ENCODE results near the gene HTRA1.
A peak's percentile ranks its signal among the peaks of the same experiment; 100 is the strongest.

Gene HTRA1

DNA sequence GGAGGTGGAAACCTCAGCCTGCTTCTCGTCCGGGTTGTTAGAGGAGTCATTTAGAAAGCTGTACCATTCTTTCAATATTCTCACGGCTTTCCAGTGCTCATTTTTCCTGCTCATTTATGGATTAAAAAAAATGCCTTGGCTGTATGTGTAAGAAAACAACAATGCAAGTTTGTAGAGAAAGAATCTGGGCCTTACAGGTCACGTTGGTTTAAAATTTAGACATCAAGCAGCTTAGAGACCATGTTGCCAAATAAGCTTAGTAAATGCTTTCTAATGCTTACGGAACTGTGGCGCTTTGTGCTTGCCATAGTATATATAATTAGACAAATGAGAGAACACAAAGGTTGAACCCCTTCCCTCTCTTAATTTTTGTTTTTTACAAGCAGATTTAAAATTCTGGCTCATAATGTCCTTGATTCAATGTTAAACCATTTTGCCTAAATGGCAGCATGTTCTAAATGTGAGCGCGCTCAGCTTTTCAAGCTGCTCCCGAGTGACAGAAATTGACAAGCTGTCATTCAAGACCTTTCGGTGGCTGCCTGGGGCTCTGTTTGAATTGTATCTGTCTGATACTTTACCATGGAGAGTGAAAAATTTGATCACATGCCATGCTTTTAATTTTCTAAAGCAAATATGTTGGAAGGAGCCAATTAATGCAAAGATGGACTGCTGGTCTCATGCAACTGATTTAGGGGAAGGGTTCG is 5.8 kb upstream of the HTRA1 start:
- no peak for DNase-seq

DNA sequence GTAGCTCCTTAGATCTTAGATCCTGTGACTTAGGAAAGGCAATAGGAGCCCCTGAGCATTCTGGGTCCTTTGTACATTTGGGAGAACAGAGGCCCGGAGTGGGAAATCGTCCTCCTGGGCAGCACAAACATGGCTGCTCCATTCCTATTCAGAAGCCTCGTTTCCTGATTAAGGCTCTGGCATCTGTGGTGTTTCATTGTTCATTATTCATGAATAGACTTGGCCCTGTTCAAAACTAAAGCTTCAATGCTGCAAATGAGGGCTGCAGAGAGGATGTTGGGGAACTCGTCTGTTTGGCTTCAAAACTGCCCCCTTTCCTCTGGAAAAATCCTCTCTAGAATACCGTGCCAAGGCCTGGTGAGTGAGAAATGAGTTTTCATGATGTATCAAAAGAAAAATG is 3.4 kb upstream of the HTRA1 start:
- no peak for DNase-seq

DNA sequence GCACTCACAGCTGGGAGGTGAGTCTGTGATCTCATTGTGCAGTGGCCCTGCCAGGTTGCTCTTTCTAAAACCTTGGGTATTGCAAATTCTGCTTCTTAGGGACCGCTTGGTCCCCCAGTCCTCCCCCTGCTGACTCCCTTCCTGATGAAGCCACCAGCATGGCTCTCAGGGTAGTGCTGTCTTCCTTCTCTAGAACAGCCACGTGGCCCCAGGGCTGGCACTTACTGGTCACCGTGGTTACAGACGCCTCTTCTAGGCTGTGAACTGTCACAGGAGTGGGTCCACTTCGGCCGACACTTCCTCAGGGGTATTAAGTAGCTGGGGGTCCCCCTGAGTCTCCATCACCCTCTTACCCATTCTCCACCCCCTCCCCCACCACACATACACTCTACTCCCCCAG is 2.7 kb upstream of the HTRA1 start:
- DNase-seq: no peak

DNA sequence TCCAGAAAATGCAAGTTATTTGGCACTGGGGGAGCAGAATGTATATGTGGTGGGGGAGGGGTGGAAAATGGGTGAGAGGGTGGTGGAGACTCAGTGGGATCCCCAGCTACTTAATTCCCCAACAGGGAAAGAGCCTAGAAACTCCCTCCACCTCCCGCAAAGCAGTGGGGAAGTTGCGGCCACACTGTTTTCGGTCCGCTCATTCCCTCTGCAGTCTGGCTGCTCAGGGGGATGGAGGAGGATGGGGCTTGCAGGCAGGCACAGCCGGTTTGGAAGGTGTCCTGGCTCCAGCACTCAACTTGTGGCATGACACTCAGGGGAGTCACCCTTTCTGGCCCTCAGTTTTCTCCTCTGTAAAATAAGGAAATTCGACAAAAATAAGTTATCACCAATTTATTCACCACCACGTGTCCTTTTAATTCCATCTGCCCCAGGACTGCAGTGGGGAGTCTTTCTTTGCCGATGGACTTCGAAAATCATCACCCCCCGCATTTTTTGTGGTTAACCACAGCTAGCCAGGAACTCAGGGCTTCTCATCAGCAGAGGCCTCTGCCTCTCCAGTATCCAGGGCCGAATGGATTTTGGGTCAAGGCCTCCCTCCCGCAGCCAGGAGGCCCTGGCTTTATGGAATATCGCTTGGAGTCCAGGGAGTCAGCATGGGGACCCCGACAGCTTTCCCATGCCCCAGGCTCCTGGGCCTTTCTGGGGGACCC is 1.6 kb upstream of the HTRA1 start:
- no peak for DNase-seq

DNA sequence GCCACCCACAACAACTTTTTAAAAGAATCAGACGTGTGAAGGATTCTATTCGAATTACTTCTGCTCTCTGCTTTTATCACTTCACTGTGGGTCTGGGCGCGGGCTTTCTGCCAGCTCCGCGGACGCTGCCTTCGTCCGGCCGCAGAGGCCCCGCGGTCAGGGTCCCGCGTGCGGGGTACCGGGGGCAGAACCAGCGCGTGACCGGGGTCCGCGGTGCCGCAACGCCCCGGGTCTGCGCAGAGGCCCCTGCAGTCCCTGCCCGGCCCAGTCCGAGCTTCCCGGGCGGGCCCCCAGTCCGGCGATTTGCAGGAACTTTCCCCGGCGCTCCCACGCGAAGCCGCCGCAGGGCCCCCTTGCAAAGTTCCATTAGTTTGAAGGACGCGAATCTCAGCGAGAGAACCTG is 461 bp upstream of the HTRA1 start:
- no peak for DNase-seq

DNA sequence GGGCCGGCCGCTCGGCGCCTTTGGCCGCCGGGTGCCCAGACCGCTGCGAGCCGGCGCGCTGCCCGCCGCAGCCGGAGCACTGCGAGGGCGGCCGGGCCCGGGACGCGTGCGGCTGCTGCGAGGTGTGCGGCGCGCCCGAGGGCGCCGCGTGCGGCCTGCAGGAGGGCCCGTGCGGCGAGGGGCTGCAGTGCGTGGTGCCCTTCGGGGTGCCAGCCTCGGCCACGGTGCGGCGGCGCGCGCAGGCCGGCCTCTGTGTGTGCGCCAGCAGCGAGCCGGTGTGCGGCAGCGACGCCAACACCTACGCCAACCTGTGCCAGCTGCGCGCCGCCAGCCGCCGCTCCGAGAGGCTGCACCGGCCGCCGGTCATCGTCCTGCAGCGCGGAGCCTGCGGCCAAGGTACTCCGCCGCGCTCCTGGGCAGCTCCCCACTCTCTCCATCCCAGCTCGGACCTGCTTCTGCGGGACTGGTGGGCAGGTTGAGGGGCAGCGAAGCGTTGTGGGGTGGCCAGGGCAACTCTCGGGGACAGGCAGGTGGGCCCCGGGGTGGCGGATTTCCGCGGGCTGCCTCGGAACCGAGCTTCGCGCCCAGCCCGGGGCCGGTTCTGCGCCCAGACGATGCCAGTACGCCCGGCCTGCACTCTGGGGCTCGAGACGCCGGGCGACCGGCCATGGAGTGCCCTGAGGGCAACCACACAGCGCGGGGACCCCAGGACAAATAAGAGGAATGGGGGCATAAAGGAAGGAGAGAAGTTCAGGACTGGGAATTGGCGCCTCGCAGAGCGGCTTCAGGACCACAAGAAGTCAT is 578 bp downstream of the HTRA1 start:
- DNase-seq: peak in 1 of 2 experiments; percentile 9

DNA sequence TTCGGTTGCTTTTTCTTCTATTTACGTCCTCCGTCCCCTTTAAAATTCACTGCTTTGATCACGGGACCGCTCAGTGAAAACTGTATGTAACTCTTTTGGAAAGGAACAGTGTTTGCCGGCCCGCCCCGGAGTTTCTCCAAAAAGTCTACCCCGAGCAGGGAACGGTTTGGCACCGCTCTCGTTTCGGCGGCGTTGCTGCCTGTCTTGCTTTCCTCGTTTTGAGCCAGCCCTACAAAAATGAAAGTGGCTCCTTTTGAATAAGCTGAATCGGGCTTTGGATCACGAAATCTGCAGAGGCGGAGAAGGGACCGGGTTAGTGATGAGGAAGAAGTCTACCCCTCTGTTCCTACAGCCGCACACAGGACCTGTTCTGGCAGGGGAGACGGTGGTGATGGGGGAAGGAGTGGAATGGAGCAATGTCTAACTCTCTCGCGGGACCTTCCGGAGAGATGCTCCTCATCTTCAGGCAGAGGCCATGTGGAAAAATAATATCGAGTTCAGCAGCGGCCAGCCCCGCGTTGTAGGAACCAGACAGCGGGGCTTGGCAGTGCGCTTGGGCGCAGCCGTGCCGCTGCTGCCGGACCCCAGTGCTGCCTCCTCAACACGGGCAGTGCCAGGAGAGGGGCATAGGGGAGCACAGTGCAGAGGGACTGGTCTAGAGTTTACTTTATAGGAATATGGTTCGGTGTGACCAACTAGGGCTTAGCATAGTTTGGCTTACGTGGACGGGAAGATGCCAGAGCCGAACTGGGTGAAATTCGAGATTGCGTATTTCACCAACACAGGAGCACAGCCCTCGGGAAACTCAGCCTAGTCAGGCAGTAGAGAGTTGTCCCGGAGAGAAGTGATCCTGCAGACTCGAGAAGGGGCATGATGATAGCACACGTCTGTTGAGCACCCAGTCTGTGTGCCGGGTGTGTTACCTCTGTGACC is 1.4 kb downstream of the HTRA1 start:
- DNase-seq: no peak

DNA sequence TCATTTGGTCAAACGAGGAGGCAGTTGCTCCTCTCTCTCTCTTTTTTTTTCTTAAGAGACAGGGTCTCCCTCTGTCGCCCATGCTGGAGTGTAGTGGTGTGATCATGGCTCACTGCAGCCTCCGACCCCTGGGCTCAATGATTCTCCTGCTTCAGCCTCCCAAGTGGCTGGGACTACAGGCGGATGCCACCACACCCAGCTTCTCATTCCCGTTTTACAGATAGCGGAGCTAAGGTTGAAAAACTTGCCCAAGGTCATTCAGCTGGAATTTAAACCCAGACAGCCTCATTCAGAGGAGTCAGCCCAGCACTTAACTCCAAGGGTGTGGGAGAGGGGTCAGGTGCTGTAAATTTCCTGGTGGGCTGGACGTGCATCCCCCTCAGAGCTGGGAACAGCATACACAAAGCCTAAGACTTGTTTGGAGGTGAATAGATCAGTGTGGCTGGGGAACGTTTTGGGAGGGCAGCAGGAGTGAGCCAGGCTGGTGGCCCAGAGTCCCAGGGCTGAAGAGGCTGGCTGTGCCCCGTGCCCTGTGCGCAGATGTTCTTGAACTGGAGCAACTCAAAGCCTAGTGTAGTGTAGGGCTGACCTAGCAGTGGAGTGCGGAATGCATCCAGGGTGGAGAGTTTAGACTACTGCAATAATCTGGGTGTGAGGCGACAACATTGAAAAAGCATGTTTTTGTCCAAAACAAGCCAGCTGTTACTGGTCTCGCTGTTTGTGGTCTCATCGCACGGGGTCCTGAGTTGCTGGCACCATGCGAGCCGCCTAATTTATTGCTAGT is 2.3 kb downstream of the HTRA1 start:
- no peak for DNase-seq

DNA sequence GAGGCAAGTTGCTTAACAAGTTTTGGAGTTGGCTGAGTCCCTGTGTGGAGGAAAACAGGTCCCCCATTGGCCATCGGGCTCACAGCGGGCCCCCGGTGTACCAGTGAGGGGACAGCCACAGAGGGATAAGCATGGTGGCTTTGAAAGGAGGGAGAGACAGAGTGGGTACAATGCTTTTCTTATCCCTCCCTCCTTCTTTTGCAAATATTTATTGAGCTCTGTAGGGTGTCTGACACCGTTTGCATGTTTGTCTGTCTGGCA is 2.8 kb downstream of the HTRA1 start:
- DNase-seq: no peak

DNA sequence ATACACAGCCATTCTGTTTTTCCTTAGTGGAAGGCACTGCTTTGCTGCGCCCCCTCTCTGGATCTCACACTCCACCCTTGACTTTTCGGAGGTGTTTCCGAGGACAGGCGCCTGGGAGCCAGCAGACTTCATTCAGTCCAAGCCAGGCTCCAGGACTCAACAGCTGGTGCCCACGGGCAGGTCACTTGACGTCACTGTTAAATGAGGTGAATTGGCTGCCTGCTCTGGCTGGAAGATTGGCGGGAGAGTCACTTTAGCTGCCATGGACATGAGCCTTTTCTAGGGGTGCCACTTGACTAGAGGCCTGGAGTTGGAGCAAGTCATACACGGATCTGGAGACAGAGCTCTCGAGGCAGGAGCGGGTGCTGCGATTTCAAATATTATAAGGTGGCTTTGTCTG is 3.2 kb downstream of the HTRA1 start:
- no peak for DNase-seq

DNA sequence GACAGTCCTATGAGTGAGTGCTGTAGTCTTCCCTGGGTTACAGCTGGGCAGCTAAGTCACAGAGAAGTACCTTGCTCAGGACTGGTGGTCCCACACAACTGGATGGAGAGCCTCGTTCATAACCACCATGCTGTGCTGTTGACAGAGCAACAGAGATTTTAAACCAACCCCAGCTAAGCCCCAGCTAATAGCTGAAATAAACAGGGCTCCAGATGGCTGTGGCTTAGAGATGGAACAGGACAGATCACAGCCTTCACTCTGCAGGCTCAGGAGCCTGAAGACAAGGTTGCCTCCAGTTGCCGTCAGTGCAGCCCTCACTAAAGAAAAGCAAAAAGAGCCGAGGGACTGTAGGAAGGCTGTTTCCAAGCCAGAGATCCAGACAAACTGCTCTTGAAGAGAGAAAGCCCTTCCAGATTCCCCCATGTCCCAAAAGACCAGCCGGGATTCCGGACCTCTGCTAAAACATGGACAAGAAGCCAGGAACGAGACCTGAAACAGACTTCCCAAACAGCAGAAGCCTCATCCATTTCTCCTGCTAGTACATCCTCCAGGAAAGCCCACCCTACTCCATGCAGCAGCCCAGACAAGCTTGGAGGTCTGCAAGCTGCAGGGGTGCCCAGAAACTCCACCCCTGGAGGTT is 4.2 kb downstream of the HTRA1 start:
- DNase-seq: no peak

DNA sequence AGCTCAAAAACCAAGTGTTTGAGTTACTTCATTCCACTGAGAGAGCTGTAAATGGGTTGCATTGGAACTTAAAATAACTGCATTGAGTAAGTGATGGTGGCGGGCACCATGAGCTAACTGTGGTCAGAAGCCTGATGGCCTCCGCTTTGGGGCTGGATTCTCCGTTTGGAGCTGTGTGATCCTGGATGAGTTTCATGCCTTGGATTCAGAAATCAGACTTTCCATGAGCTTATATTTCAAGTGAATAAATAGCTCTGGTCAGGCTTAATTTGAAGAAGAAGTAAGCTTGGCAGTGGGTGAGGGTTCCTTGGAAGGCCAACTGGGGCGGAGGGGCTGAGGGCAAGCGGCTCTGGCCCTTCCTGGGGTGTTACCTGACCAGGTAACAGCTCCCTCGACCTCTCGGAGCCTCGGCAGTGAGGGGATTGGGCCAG is 5.6 kb downstream of the HTRA1 start:
- DNase-seq: no peak

DNA sequence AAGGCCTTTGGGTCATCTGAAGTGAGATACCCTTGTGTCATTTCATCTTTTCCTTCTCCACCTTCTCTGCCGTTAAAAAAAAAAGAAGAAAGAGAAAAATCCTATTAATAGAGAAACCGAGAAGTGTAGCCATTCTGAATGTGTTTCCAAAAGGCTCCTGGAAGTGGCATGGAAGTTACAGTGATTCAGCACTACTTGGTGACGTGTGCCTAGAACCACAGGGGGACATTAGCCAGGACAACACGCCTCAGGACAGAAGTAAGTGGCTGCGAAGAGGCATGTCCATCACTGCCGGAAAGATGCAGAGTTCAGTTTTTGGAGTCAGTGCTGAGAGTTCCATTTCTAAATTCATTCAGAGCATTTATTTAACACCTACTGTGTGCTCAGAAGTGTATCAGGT is 6.3 kb downstream of the HTRA1 start:
- no peak for DNase-seq

DNA sequence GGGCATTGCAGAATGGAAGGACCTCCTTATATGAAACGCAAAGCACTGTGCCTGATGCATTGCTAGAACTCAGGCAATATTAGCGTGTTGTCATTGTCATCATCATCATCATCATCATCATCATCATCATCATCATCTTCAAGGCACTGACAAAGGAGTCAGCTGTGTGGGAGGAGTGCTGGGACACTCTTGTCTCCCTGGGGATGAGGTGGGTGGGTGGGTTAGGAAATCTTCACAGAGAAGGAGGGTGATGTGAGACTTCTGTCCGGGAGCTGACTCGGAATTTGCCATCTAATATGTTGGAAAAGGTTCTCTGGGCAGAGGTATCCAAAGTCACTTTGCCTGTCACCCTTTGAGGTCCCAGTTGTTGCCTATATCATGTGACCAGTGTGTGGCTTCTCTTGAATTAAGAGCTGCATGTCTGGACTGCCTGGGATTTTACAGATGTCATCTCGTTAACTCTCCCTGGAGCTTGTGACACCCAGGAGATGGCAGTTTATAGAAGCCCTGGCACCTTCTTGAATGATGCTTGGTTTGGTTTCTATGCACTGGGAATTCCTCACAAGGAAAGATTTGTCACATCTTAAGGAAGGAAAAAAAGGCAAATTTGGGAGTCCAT is 7.1 kb downstream of the HTRA1 start:
- DNase-seq: no peak

DNA sequence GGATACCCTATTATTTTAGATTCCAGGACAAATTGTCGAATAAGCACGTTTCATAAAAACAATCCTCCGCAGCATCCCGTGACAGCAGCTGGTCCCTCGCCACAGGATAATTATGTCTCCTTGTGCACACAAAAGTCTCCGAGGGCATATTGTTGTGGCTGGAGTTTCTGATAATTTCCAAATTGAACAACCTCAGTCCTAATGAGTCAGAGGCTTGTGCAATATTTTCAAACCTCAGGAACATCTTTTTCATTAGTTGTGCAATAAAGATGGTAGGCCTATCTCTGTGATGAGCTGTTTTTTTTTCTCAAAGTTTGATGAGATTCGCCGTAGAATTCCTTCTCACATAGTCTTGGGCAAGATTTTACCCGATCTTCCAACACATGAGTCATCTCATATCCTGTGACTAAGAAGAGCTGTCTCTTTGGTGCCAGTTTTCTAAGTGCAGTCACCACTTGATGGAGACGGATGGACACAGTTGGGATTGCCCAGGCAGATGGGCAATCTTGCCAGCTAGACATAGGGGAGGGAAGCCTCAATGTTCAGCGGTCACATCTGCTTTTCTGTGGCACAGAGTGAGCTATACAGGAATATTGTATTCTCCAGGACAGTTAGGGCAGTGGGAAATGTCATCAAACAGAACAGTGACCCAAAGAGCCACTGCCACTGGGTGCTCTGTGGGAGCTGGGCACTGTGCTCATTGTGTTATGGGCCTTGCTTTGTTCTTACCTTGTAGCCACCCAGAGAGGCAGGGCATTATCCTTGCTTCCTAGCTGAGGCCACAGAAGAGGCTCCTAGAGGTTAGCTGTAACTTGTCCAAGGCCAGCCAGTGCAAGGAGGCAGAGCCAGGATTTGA is 7.8 kb downstream of the HTRA1 start:
- peak; percentile 77 to 90 for DNase-seq

DNA sequence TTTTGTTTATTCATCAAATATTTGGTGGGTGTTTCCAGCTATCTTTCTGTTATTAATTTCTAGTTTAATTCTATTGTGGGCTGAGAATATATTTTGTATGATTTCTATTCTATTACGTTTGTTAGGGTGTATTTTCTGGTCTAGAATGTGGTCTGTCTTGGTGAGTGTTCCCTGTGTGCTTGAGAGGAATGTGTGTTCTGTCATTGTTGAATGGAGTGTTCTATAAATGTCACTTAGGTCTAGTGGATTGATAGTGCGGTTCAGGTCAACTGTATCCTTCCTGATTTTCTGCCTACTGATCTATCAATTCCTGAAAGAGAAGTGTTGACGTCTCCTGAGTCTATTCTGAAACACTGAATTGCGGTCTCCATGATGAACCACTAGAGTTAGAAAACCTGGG is 8.5 kb downstream of the HTRA1 start:
- DNase-seq: no peak

DNA sequence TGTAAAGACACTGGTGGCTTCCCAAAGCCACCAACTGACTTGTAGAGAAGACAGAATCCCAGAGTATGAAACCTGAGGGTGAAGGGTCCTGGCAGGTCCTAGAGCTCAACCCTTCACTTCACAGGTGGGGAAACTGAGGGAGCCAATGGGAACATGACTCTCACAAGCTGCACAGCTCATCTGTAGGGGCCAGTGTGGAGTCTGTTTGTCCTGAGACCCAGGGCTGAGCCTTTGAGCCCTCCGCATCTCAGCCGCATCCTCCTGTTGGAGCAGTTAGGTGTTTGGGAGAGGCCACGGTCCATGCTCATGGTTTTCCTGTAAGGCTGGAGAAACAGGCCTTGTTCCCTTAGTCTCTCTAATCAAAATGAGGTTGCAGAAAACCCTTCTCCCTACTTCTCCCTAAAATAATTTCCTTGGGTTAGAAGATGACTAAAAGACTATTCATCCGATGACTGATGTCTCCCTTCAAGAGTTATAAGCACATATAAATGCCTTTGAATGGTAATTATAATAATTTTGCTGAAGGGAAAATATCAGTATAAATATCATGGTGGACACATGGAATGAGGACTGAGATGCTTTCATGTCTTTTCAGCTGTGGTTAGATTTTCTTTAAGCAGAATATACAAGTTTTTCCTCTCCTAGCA is 10.3 kb downstream of the HTRA1 start:
- DNase-seq: no peak

DNA sequence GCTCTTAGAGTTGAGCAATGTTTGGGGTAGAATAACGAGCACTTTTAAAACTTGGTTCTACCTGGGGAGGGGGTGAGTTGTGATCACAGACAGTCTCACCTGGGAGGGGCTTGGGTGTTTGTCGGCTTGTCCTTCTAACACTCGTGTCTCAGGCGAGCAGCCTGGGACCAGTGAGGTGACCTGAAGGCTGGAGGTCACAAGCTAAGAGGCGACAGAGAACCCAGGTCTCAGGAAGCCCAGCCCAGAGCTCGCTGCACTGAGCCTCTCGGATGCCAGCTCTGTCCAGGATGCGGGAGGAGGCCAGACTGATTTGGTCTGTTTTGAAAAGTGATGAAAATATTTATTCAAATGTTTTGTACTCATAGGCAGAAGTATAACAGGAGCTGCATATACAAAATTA is 11.8 kb downstream of the HTRA1 start:
- DNase-seq: no peak

DNA sequence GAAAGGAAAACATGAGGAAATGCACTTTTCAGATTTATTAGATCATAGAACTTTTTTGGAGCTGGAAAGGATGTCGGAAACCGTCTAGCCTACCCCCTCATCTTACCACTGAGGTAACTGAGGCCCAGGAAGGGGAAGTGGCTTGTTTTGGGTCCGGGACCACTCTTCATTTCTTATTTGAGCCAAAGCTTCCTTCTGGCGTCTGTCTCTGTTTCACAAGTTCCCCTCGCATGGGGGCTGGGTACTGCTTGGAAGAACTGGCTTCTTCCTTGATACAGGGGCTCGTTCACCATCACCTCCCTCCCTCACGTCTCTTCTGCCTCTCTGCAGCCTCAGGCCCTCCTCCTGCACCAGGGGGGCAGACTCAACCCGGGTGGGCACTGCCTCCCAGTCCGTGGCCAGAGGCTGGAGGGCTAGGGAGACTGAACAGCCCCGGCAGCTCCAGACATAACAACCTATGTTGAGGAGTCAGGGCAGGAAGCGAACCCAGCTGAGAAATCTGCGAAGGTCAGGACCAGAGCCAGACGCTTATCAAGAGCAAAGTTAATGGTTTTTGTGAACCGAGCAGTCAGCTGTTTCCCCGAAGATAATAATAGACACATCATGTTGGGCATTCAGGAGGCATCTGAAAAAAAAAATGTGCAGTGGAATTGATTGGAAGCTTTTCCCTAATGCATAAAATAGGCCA is 12.9 kb downstream of the HTRA1 start:
- DNase-seq: no peak

All from SW 1271 (cell line).